ENCODE results near the gene MYL12A.
"Not testable (repeated sequence)": the region's sequence is repeated elsewhere in the genome, so short reads cannot be mapped to it uniquely, and the experiment has no call there.

MYL12A gene

GRCh38 chr18:3247240-3248061 lies at the start of gene MYL12A:
Gene MYL12A (plus strand): TSS chr18:3247801. CDS start chr18:3253248, 5,447 bp downstream.
- DNase-seq (ENCODE audit: extremely low read depth in 1 of 2, low read depth in 1 of 2) = peak; percentile 69 to 85

GRCh38 chr18:3198260-3198860 lies 49.2 kb upstream of the MYL12A start:
- not testable (repeated sequence) for DNase-seq (ENCODE audit: extremely low read depth in 1 of 2, low read depth in 1 of 2)

GRCh38 chr18:3199942-3200645 lies 47.5 kb upstream of the MYL12A start:
- no peak for DNase-seq (ENCODE audit: extremely low read depth in 1 of 2, low read depth in 1 of 2)

- no peak for DNase-seq (ENCODE audit: extremely low read depth in 1 of 2, low read depth in 1 of 2)
These were observed 42.4 kb upstream of the MYL12A start for GRCh38 chr18:3205239-3205638.

- no peak for DNase-seq (ENCODE audit: extremely low read depth in 1 of 2, low read depth in 1 of 2)
These were observed 40.0 kb upstream of the MYL12A start for GRCh38 chr18:3207565-3207964.

GRCh38 chr18:3209859-3210569 lies 37.6 kb upstream of the MYL12A start:
- DNase-seq (ENCODE audit: extremely low read depth in 1 of 2, low read depth in 1 of 2) = no peak

- no peak for DNase-seq (ENCODE audit: extremely low read depth in 1 of 2, low read depth in 1 of 2)
These were observed 36.2 kb upstream of the MYL12A start for GRCh38 chr18:3211236-3211992.

GRCh38 chr18:3212657-3213056 lies 34.9 kb upstream of the MYL12A start:
- DNase-seq (ENCODE audit: extremely low read depth in 1 of 2, low read depth in 1 of 2) = no peak

- DNase-seq (ENCODE audit: extremely low read depth in 1 of 2, low read depth in 1 of 2) = no peak
These were observed 34.1 kb upstream of the MYL12A start for GRCh38 chr18:3213300-3214059.

GRCh38 chr18:3214855-3215637 lies 32.6 kb upstream of the MYL12A start:
- no peak for DNase-seq (ENCODE audit: extremely low read depth in 1 of 2, low read depth in 1 of 2)

GRCh38 chr18:3216987-3217386 lies 30.6 kb upstream of the MYL12A start:
- DNase-seq (ENCODE audit: extremely low read depth in 1 of 2, low read depth in 1 of 2) = no peak

- no peak for DNase-seq (ENCODE audit: extremely low read depth in 1 of 2, low read depth in 1 of 2)
These were observed 29.5 kb upstream of the MYL12A start for GRCh38 chr18:3217948-3218647.

- no peak for DNase-seq (ENCODE audit: extremely low read depth in 1 of 2, low read depth in 1 of 2)
These were observed 28.8 kb upstream of the MYL12A start for GRCh38 chr18:3218819-3219218.

- no peak for DNase-seq (ENCODE audit: extremely low read depth in 1 of 2, low read depth in 1 of 2)
These were observed 28.4 kb upstream of the MYL12A start for GRCh38 chr18:3219241-3219630.

- DNase-seq (ENCODE audit: extremely low read depth in 1 of 2, low read depth in 1 of 2) = no peak
These were observed 27.8 kb upstream of the MYL12A start, which contains the start of gene MYOM1 for GRCh38 chr18:3219631-3220335. Gene MYOM1 (minus strand): TSS chr18:3219968. CDS start chr18:3215223, 4,745 bp downstream.

- not testable (repeated sequence) for DNase-seq (ENCODE audit: extremely low read depth in 1 of 2, low read depth in 1 of 2)
These were observed 26.7 kb upstream of the MYL12A start for GRCh38 chr18:3220868-3221267.

GRCh38 chr18:3221496-3221895 lies 26.1 kb upstream of the MYL12A start:
- no peak for DNase-seq (ENCODE audit: extremely low read depth in 1 of 2, low read depth in 1 of 2)

GRCh38 chr18:3223356-3223755 lies 24.2 kb upstream of the MYL12A start:
- no peak for DNase-seq (ENCODE audit: extremely low read depth in 1 of 2, low read depth in 1 of 2)

Data from activated CD8-positive, alpha-beta memory T cell treated with anti-CD3 and anti-CD28 coated beads for 1 hour (primary cell).